HG03521 (cell line): ENCODE results near the gene NUDT6.
"Not testable (repeated sequence)": the region's sequence is repeated elsewhere in the genome, so short reads cannot be mapped to it uniquely, and the experiment has no call there.

ENCODE experiments used
- ATAC-seq: cut with Tn5 transposase; IDR thresholded peaks from one replicate; pipeline ENCODE4 v1.9.1; 2021; ENCODE audit warnings: mild to moderate bottlenecking, moderate library complexity; ENCODE audit not compliant: unreplicated experiment

The NUDT6 gene

GRCh38 chr4:122879001-122879400 lies 43.4 kb downstream of the NUDT6 start:
- ATAC-seq: no peak

GRCh38 chr4:122876456-122876855 lies 45.9 kb downstream of the NUDT6 start:
- ATAC-seq: no peak

GRCh38 chr4:122875949-122876348 lies 46.4 kb downstream of the NUDT6 start:
- no peak for ATAC-seq

GRCh38 chr4:122873821-122874593 lies 48.4 kb downstream of the NUDT6 start:
- no peak for ATAC-seq

GRCh38 chr4:122873146-122873545 lies 49.3 kb downstream of the NUDT6 start:
- ATAC-seq: no peak

- not testable (repeated sequence) for ATAC-seq
Measured at GRCh38 chr4:122868235-122868634, 54.2 kb downstream of the NUDT6 start.

GRCh38 chr4:122865425-122865824 lies 57.0 kb downstream of the NUDT6 start:
- no peak for ATAC-seq

- no peak for ATAC-seq
Measured at GRCh38 chr4:122863639-122864038, 58.8 kb downstream of the NUDT6 start.

GRCh38 chr4:122861172-122861943 lies 61.0 kb downstream of the NUDT6 start:
- no peak for ATAC-seq

GRCh38 chr4:122858705-122859104 lies 63.7 kb downstream of the NUDT6 start:
- no peak for ATAC-seq

- no peak for ATAC-seq
Measured at GRCh38 chr4:122857160-122857559, 65.2 kb downstream of the NUDT6 start.

- ATAC-seq: no peak
Measured at GRCh38 chr4:122855353-122855890, 67.0 kb downstream of the NUDT6 start.

GRCh38 chr4:122854447-122855352 lies 67.7 kb downstream of the NUDT6 start:
- no peak for ATAC-seq

- no peak for ATAC-seq
Measured at GRCh38 chr4:122851568-122851967, 70.8 kb downstream of the NUDT6 start.

GRCh38 chr4:122849789-122850188 lies 72.6 kb downstream of the NUDT6 start:
- not testable (repeated sequence) for ATAC-seq

- no peak for ATAC-seq
Measured at GRCh38 chr4:122847931-122848330, 74.5 kb downstream of the NUDT6 start.

GRCh38 chr4:122845760-122846159 lies 76.6 kb downstream of the NUDT6 start:
- no peak for ATAC-seq

GRCh38 chr4:122845066-122845465 lies 77.3 kb downstream of the NUDT6 start:
- ATAC-seq: no peak

GRCh38 chr4:122844391-122844790 lies 78.0 kb downstream of the NUDT6 start:
- ATAC-seq: not testable (repeated sequence)

GRCh38 chr4:122842984-122843531 lies 79.3 kb downstream of the NUDT6 start:
- ATAC-seq: no peak
